Neural progenitor cell (in vitro differentiated cells): ENCODE results near the gene RIOK1. TPM values are rescaled to one million over a fixed set of nuclear protein-coding genes. Genes with fewer than 3 reads are reported as not detected.

ENCODE experiments used
- DNase-seq: peaks from one replicate; pipeline ENCODE4 v3.0.0-alpha.2; 2016; ENCODE audit warnings: low spot score
- H2AFZ ChIP-seq: fragments of 200-600 bp; sonication (generic); replicated peaks from 2 replicates; pipeline ENCODE4 v1.6.1; 2016; ENCODE audit warnings: antibody characterized with exemption
- H3F3A ChIP-seq: fragments of 200-600 bp; sonication (generic); 2 replicates; pipeline ENCODE4 v1.6.1; 2016; ENCODE audit warnings: antibody characterized with exemption, low read depth
- H3K27ac ChIP-seq: fragments of 200-600 bp; sonication (generic); 2 replicates; pipeline ENCODE4 v1.5.1; 2016; ENCODE audit warnings: mild to moderate bottlenecking
- H3K27me3 ChIP-seq: fragments of 200-600 bp; sonication (generic); 2 replicates; pipeline ENCODE4 v1.6.1; 2016; ENCODE audit warnings: mild to moderate bottlenecking, moderate library complexity
- H3K36me3 ChIP-seq: fragments of 200-600 bp; sonication (generic); 2 replicates; pipeline ENCODE4 v1.5.1; 2016
- H3K4me1 ChIP-seq: fragments of 200-600 bp; sonication (generic); 2 replicates; pipeline ENCODE4 v1.6.1; 2016; ENCODE audit warnings: mixed run types
- H3K4me2 ChIP-seq: fragments of 200-600 bp; sonication (generic); 2 replicates; pipeline ENCODE4 v1.6.1; 2016
- H3K4me3 ChIP-seq: fragments of 200-600 bp; sonication (generic); 2 replicates; pipeline ENCODE4 v1.5.1; 2016
- H3K79me2 ChIP-seq: fragments of 200-600 bp; sonication (generic); 2 replicates; pipeline ENCODE4 v1.6.1; 2016; ENCODE audit warnings: low read depth
- H3K9ac ChIP-seq: fragments of 200-600 bp; sonication (generic); 2 replicates; pipeline ENCODE4 v1.6.1; 2016
- H3K9me3 ChIP-seq: fragments of 200-600 bp; sonication (generic); 2 replicates; pipeline ENCODE4 v1.5.1; 2016; ENCODE audit warnings: low read depth
- H4K20me1 ChIP-seq: fragments of 200-600 bp; sonication (generic); 2 replicates; pipeline ENCODE4 v1.6.1; 2016; ENCODE audit warnings: low read depth
- H3K27ac Mint-ChIP-seq: 3 replicates; pipeline ENCODE4 v1.8.0; 2021; ENCODE audit warnings: mixed read lengths
- H3K27me3 Mint-ChIP-seq: 2 replicates; pipeline ENCODE4 v1.8.0; 2022; ENCODE audit warnings: low read depth, mild to moderate bottlenecking, inconsistent platforms, moderate library complexity, mixed read lengths; ENCODE audit not compliant: insufficient read depth
- H3K36me3 Mint-ChIP-seq: 3 replicates; pipeline ENCODE4 v1.8.0; 2021; ENCODE audit warnings: mixed read lengths
- H3K4me1 Mint-ChIP-seq: 3 replicates; pipeline ENCODE4 v1.8.0; 2021; ENCODE audit warnings: mixed read lengths
- H3K4me3 Mint-ChIP-seq: 3 replicates; pipeline ENCODE4 v1.8.0; 2021; ENCODE audit warnings: mild to moderate bottlenecking, moderate library complexity, mixed read lengths
- H3K9me3 Mint-ChIP-seq: 3 replicates; pipeline ENCODE4 v1.8.0; 2020; ENCODE audit warnings: mixed read lengths
- CTCF ChIP-seq: fragments of 200-600 bp; sonication (generic); IDR thresholded peaks from 2 replicates; pipeline ENCODE4 v1.5.1; 2017; ENCODE audit warnings: antibody characterized with exemption, mild to moderate bottlenecking
- EZH2 ChIP-seq: fragments of 200-600 bp; sonication (generic); IDR thresholded peaks from 2 replicates; pipeline ENCODE4 v1.6.1; 2017; ENCODE audit warnings: antibody characterized with exemption, mild to moderate bottlenecking, moderate library complexity
- EZH2phosphoT487 ChIP-seq: fragments of 200-600 bp; sonication (generic); IDR thresholded peaks from 2 replicates; pipeline ENCODE4 v1.6.1; 2017; ENCODE audit warnings: antibody characterized with exemption
- total RNA-seq: library from RNA; depleted of rRNA; stranded (reverse); fragments of >200 nt; gene quantifications from 2 replicates; pipeline ENCODE4 v1.2.3, GENCODE V29; 2015; ENCODE audit warnings: low replicate concordance

The RIOK1 gene
- total RNA-seq, 1 donor from 2014 or later = 21.5 TPM

DNA sequence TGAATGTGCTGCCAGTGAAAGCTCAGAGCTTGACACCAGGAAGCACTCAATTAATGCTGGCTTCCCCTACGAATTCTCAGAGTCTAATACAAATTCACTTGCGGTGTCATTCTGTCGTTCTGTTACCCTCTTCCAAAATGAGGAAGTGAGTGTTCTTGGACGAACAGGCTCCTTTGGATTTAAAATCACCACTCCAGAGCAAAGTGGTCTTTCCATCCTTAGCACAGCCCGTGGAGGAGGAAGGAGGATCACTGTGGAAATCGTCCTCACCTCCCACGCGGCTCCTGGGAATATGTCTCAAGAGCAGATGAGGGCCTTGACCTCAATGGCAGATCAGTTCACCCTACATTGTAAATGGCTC is 41.7 kb downstream of the RIOK1 start:
- Mint-ChIP-seq H3K27me3 (peaks cover 2% of the 10 kb centered on the region), H3K9me3 (peaks cover 3% of the 10 kb centered on the region), H3K36me3 (no peaks in the 10 kb centered on the region), H3K4me3 (no peak overlapping the region), H3K4me1 (peaks cover 12% of the 10 kb centered on the region), H3K27ac (no peak overlapping the region)
- Histone ChIP-seq H3K27me3 (no peaks in the 10 kb centered on the region), H3K9ac (no peak overlapping the region), H3F3A (no peaks in the 10 kb centered on the region), H2AFZ (peak overlapping the region; percentile 97), H3K27ac (no peak overlapping the region), H3K79me2 (no peaks in the 10 kb centered on the region), H3K4me2 (no peak overlapping the region), H4K20me1 (no peaks in the 10 kb centered on the region), H3K4me1 (peaks cover 12% of the 10 kb centered on the region), H3K4me3 (no peak overlapping the region), H3K36me3 (no peaks in the 10 kb centered on the region), H3K9me3 (no peaks in the 10 kb centered on the region)
- TF ChIP-seq EZH2phosphoT487 = no peak
- no peak for TF ChIP-seq EZH2
- no peak for TF ChIP-seq CTCF
- DNase-seq = no peak

GRCh38 chr6:7431674-7432390 is 42.2 kb downstream of the RIOK1 start:
- no peaks in the 10 kb centered on the region for H3K36me3 ChIP-seq
- no peaks in the 10 kb centered on the region for H3F3A ChIP-seq
- no peak overlapping the region for H3K27ac ChIP-seq
- H3K4me1 Mint-ChIP-seq = peaks cover 12% of the 10 kb centered on the region
- H3K36me3 Mint-ChIP-seq = no peaks in the 10 kb centered on the region
- no peaks in the 10 kb centered on the region for H3K9me3 ChIP-seq
- no peak for DNase-seq
- no peaks in the 10 kb centered on the region for H3K27me3 ChIP-seq
- H2AFZ ChIP-seq = peak overlapping the region; percentile 97
- H3K27ac Mint-ChIP-seq = peak overlapping the region; percentile 25
- no peak overlapping the region for H3K4me3 ChIP-seq
- H4K20me1 ChIP-seq = no peaks in the 10 kb centered on the region
- H3K79me2 ChIP-seq = no peaks in the 10 kb centered on the region
- TF ChIP-seq EZH2 (no peak), EZH2phosphoT487 (no peak), CTCF (no peak)
- H3K27me3 Mint-ChIP-seq = peaks cover 2% of the 10 kb centered on the region
- no peak overlapping the region for H3K9ac ChIP-seq
- peaks cover 2% of the 10 kb centered on the region for H3K9me3 Mint-ChIP-seq
- H3K4me2 ChIP-seq = no peak overlapping the region
- no peak overlapping the region for H3K4me3 Mint-ChIP-seq
- H3K4me1 ChIP-seq = peaks cover 12% of the 10 kb centered on the region

- no peak for DNase-seq
- Histone ChIP-seq H3K79me2 (no peaks in the 10 kb centered on the region), H3K27ac (no peak overlapping the region), H3F3A (no peaks in the 10 kb centered on the region), H4K20me1 (no peaks in the 10 kb centered on the region), H3K36me3 (no peaks in the 10 kb centered on the region), H3K9ac (no peak overlapping the region), H3K4me2 (no peak overlapping the region), H3K4me3 (no peak overlapping the region), H2AFZ (peak overlapping the region; percentile 97), H3K27me3 (no peaks in the 10 kb centered on the region), H3K9me3 (no peaks in the 10 kb centered on the region), H3K4me1 (peaks cover 12% of the 10 kb centered on the region)
- Mint-ChIP-seq H3K4me3 (no peak overlapping the region), H3K27ac (peak overlapping the region; percentile 25), H3K4me1 (peaks cover 12% of the 10 kb centered on the region), H3K36me3 (no peaks in the 10 kb centered on the region), H3K9me3 (no peaks in the 10 kb centered on the region), H3K27me3 (peaks cover 2% of the 10 kb centered on the region)
- TF ChIP-seq EZH2phosphoT487 = no peak
- no peak for TF ChIP-seq CTCF
- TF ChIP-seq EZH2 = no peak
These were observed 42.9 kb downstream of the RIOK1 start for GRCh38 chr6:7432391-7433120.
